Neural progenitor cell (in vitro differentiated cells): Measurements from ENCODE around the gene C7orf33. TPM values are rescaled to one million over a fixed set of nuclear protein-coding genes. Genes with fewer than 3 reads are reported as not detected.

Experiments
- DNase-seq: peaks from one replicate; pipeline ENCODE4 v3.0.0-alpha.2; 2016; ENCODE audit warnings: low spot score
- H2AFZ ChIP-seq: fragments of 200-600 bp; sonication (generic); replicated peaks from 2 replicates; pipeline ENCODE4 v1.6.1; 2016; ENCODE audit warnings: antibody characterized with exemption
- H3F3A ChIP-seq: fragments of 200-600 bp; sonication (generic); 2 replicates; pipeline ENCODE4 v1.6.1; 2016; ENCODE audit warnings: antibody characterized with exemption, low read depth
- H3K27ac ChIP-seq: fragments of 200-600 bp; sonication (generic); 2 replicates; pipeline ENCODE4 v1.5.1; 2016; ENCODE audit warnings: mild to moderate bottlenecking
- H3K27me3 ChIP-seq: fragments of 200-600 bp; sonication (generic); 2 replicates; pipeline ENCODE4 v1.6.1; 2016; ENCODE audit warnings: mild to moderate bottlenecking, moderate library complexity
- H3K36me3 ChIP-seq: fragments of 200-600 bp; sonication (generic); 2 replicates; pipeline ENCODE4 v1.5.1; 2016
- H3K4me1 ChIP-seq: fragments of 200-600 bp; sonication (generic); 2 replicates; pipeline ENCODE4 v1.6.1; 2016; ENCODE audit warnings: mixed run types
- H3K4me2 ChIP-seq: fragments of 200-600 bp; sonication (generic); 2 replicates; pipeline ENCODE4 v1.6.1; 2016
- H3K4me3 ChIP-seq: fragments of 200-600 bp; sonication (generic); 2 replicates; pipeline ENCODE4 v1.5.1; 2016
- H3K79me2 ChIP-seq: fragments of 200-600 bp; sonication (generic); 2 replicates; pipeline ENCODE4 v1.6.1; 2016; ENCODE audit warnings: low read depth
- H3K9ac ChIP-seq: fragments of 200-600 bp; sonication (generic); 2 replicates; pipeline ENCODE4 v1.6.1; 2016
- H3K9me3 ChIP-seq: fragments of 200-600 bp; sonication (generic); 2 replicates; pipeline ENCODE4 v1.5.1; 2016; ENCODE audit warnings: low read depth
- H4K20me1 ChIP-seq: fragments of 200-600 bp; sonication (generic); 2 replicates; pipeline ENCODE4 v1.6.1; 2016; ENCODE audit warnings: low read depth
- H3K27ac Mint-ChIP-seq: 3 replicates; pipeline ENCODE4 v1.8.0; 2021; ENCODE audit warnings: mixed read lengths
- H3K27me3 Mint-ChIP-seq: 2 replicates; pipeline ENCODE4 v1.8.0; 2022; ENCODE audit warnings: low read depth, mild to moderate bottlenecking, inconsistent platforms, moderate library complexity, mixed read lengths; ENCODE audit not compliant: insufficient read depth
- H3K36me3 Mint-ChIP-seq: 3 replicates; pipeline ENCODE4 v1.8.0; 2021; ENCODE audit warnings: mixed read lengths
- H3K4me1 Mint-ChIP-seq: 3 replicates; pipeline ENCODE4 v1.8.0; 2021; ENCODE audit warnings: mixed read lengths
- H3K4me3 Mint-ChIP-seq: 3 replicates; pipeline ENCODE4 v1.8.0; 2021; ENCODE audit warnings: mild to moderate bottlenecking, moderate library complexity, mixed read lengths
- H3K9me3 Mint-ChIP-seq: 3 replicates; pipeline ENCODE4 v1.8.0; 2020; ENCODE audit warnings: mixed read lengths
- CTCF ChIP-seq: fragments of 200-600 bp; sonication (generic); IDR thresholded peaks from 2 replicates; pipeline ENCODE4 v1.5.1; 2017; ENCODE audit warnings: antibody characterized with exemption, mild to moderate bottlenecking
- EZH2 ChIP-seq: fragments of 200-600 bp; sonication (generic); IDR thresholded peaks from 2 replicates; pipeline ENCODE4 v1.6.1; 2017; ENCODE audit warnings: antibody characterized with exemption, mild to moderate bottlenecking, moderate library complexity
- EZH2phosphoT487 ChIP-seq: fragments of 200-600 bp; sonication (generic); IDR thresholded peaks from 2 replicates; pipeline ENCODE4 v1.6.1; 2017; ENCODE audit warnings: antibody characterized with exemption
- total RNA-seq: library from RNA; depleted of rRNA; stranded (reverse); fragments of >200 nt; gene quantifications from 2 replicates; pipeline ENCODE4 v1.2.3, GENCODE V29; 2015; ENCODE audit warnings: low replicate concordance

C7orf33 gene
- total RNA-seq, 1 donor from 2014 or later = not detected

- H3K36me3 Mint-ChIP-seq = no peaks in the 10 kb centered on the region
- H3K36me3 ChIP-seq = no peaks in the 10 kb centered on the region
- H3K79me2 ChIP-seq = no peaks in the 10 kb centered on the region
- peak; percentile 40 for DNase-seq
- no peak overlapping the region for H3K27ac Mint-ChIP-seq
- no peak overlapping the region for H3K4me3 Mint-ChIP-seq
- no peaks in the 10 kb centered on the region for H4K20me1 ChIP-seq
- H3F3A ChIP-seq = no peaks in the 10 kb centered on the region
- no peaks in the 10 kb centered on the region for H3K9me3 Mint-ChIP-seq
- peaks cover 15% of the 10 kb centered on the region for H3K4me1 Mint-ChIP-seq
- H3K27ac ChIP-seq = no peak overlapping the region
- no peak overlapping the region for H3K9ac ChIP-seq
- no peaks in the 10 kb centered on the region for H3K27me3 ChIP-seq
- no peak overlapping the region for H3K4me3 ChIP-seq
- TF ChIP-seq CTCF = no peak
- TF ChIP-seq EZH2phosphoT487 = no peak
- TF ChIP-seq EZH2 = no peak
- no peaks in the 10 kb centered on the region for H3K9me3 ChIP-seq
- peaks cover 2% of the 10 kb centered on the region for H3K27me3 Mint-ChIP-seq
- no peak overlapping the region for H2AFZ ChIP-seq
- H3K4me2 ChIP-seq = no peak overlapping the region
- H3K4me1 ChIP-seq = no peaks in the 10 kb centered on the region
These were observed 32.5 kb downstream of the C7orf33 start for GRCh38 chr7:148622887-148623585.

- Histone ChIP-seq H3K9me3 (no peaks in the 10 kb centered on the region), H3K27ac (no peak overlapping the region), H3K27me3 (no peaks in the 10 kb centered on the region), H2AFZ (peak overlapping the region; percentile 15), H3K4me3 (no peak overlapping the region), H3K4me2 (no peak overlapping the region), H3K79me2 (no peaks in the 10 kb centered on the region), H3F3A (no peaks in the 10 kb centered on the region), H3K4me1 (no peaks in the 10 kb centered on the region), H4K20me1 (no peaks in the 10 kb centered on the region), H3K9ac (no peak overlapping the region), H3K36me3 (no peaks in the 10 kb centered on the region)
- Mint-ChIP-seq H3K9me3 (no peaks in the 10 kb centered on the region), H3K36me3 (no peaks in the 10 kb centered on the region), H3K4me1 (peaks cover 15% of the 10 kb centered on the region), H3K27me3 (peaks cover 2% of the 10 kb centered on the region), H3K4me3 (no peak overlapping the region), H3K27ac (no peak overlapping the region)
- no peak for DNase-seq
- TF ChIP-seq EZH2phosphoT487 = no peak
- no peak for TF ChIP-seq CTCF
- no peak for TF ChIP-seq EZH2
These were observed 33.2 kb downstream of the C7orf33 start for GRCh38 chr7:148623586-148624282.

GRCh38 chr7:148624735-148625134 is 34.2 kb downstream of the C7orf33 start:
- no peak overlapping the region for H3K27ac Mint-ChIP-seq
- no peak overlapping the region for H2AFZ ChIP-seq
- H3K36me3 ChIP-seq = no peaks in the 10 kb centered on the region

More at GRCh38 chr7:148624735-148625134, 34.2 kb downstream of the C7orf33 start:
- Histone ChIP-seq H3K27me3 (no peaks in the 10 kb centered on the region), H3K4me1 (no peaks in the 10 kb centered on the region), H3K4me2 (no peak overlapping the region), H4K20me1 (no peaks in the 10 kb centered on the region), H3K9ac (no peak overlapping the region), H3F3A (no peaks in the 10 kb centered on the region), H3K79me2 (no peaks in the 10 kb centered on the region), H3K4me3 (no peak overlapping the region), H3K27ac (no peak overlapping the region), H3K9me3 (no peaks in the 10 kb centered on the region)
- Mint-ChIP-seq H3K27me3 (peaks cover 2% of the 10 kb centered on the region), H3K9me3 (no peaks in the 10 kb centered on the region), H3K36me3 (no peaks in the 10 kb centered on the region), H3K4me3 (no peak overlapping the region), H3K4me1 (peaks cover 15% of the 10 kb centered on the region)
- DNase-seq = no peak
- no peak for TF ChIP-seq EZH2phosphoT487
- no peak for TF ChIP-seq CTCF
- no peak for TF ChIP-seq EZH2
